GM12878 (cell line): ENCODE data around the gene KCTD16. TPM values are rescaled to one million over a fixed set of nuclear protein-coding genes. Genes with fewer than 3 reads are reported as not detected.

ENCODE experiments used
- ATAC-seq: fragments of 200-7000 bp; cut with Tn5 transposase; 3 replicates; pipeline ENCODE4 v1.9.1; 2020; ENCODE audit warnings: mild to moderate bottlenecking, moderate library complexity
- BruUV-seq: library from RNA; stranded (reverse); fragments of 400-500 nt; replicated peaks from 2 replicates; lab custom pipeline; 2021; lab: Mats Ljungman, UMichigan
- CTCF ChIA-PET: fragments of 300-600 bp; sonication (Branson Sonifier 250); formaldehyde crosslinking; extraction: SDS; loops from one replicate; lab custom pipeline; 2021; ENCODE audit warnings: inconsistent platforms; lab: Yijun Ruan, JAX
- POLR2A ChIA-PET: fragments of 350-600 bp; formaldehyde crosslinking; extraction: SDS; loops from one replicate; lab custom pipeline; 2021; ENCODE audit warnings: inconsistent platforms; lab: Charles Lee
- RAD21 ChIA-PET: fragments of 300-600 bp; sonication (Branson Sonifier 250); formaldehyde crosslinking; loops from one replicate; lab custom pipeline; 2023; ENCODE audit warnings: antibody characterized with exemption; ENCODE audit not compliant: unreplicated experiment; lab: Charles Lee
- SMC1A ChIA-PET: fragments of 300-600 bp; sonication (Branson Sonifier 250); formaldehyde crosslinking; loops from one replicate; lab custom pipeline; 2023; ENCODE audit not compliant: unreplicated experiment, uncharacterized antibody; lab: Charles Lee
- DNase-seq: peaks from one replicate; pipeline ENCODE4 v3.0.0-alpha.2; 2011; ENCODE audit warnings: low read depth, low spot score
- FAIRE-seq: peaks from 3 replicates; lab custom pipeline; 2011; peaks lifted over from hg19 to GRCh38; lab: Jason Lieb, UNC
- H2AFZ ChIP-seq: 2 replicates; pipeline ENCODE4 v1.6.0; 2011; ENCODE audit warnings: low read depth, low read length, control low read depth; ENCODE audit not compliant: control insufficient read depth
- H3K27ac ChIP-seq: 2 replicates; pipeline ENCODE4 v1.5.1; 2011; ENCODE audit warnings: control low read depth; ENCODE audit not compliant: control insufficient read depth, insufficient read depth
- H3K27me3 ChIP-seq, 2 experiments: replicated peaks in 1 of 2; 2 replicates each; pipeline versions ENCODE4 v1.6.0 to v1.6.1; 2011; ENCODE audit warnings: low read length in 1 of 2; ENCODE audit not compliant: control insufficient read depth in 2 of 2, insufficient read depth in 2 of 2
- H3K36me3 ChIP-seq, 2 experiments: 2 replicates each; pipeline ENCODE4 v1.5.1; 2011; ENCODE audit warnings: low read length in 1 of 2; ENCODE audit not compliant: control insufficient read depth in 2 of 2, insufficient read depth in 2 of 2
- H3K4me1 ChIP-seq: 2 replicates; pipeline ENCODE4 v1.6.1; 2011; ENCODE audit warnings: mild to moderate bottlenecking, low read length, moderate library complexity, mixed read lengths; ENCODE audit not compliant: control insufficient read depth, insufficient read depth
- H3K4me2 ChIP-seq: 2 replicates; pipeline ENCODE4 v1.6.0; 2011; ENCODE audit warnings: control low read depth; ENCODE audit not compliant: control insufficient read depth, insufficient read depth
- H3K4me3 ChIP-seq: fragments of 200-600 bp; sonication (generic); 2 replicates; pipeline ENCODE4 v1.5.1; 2016
- H3K79me2 ChIP-seq: 2 replicates; pipeline ENCODE4 v1.6.0; 2011; ENCODE audit warnings: low read length; ENCODE audit not compliant: control insufficient read depth, insufficient read depth
- H3K9ac ChIP-seq: 2 replicates; pipeline ENCODE4 v1.8.0; 2011; ENCODE audit warnings: low read length, control low read depth, mixed read lengths; ENCODE audit not compliant: control insufficient read depth, insufficient read depth
- H3K9me3 ChIP-seq: replicated peaks from 3 replicates; pipeline ENCODE4 v1.5.1; 2011; ENCODE audit warnings: mild to moderate bottlenecking, low read length; ENCODE audit not compliant: control insufficient read depth, insufficient read depth
- H4K20me1 ChIP-seq: 2 replicates; pipeline ENCODE4 v1.6.0; 2011; ENCODE audit not compliant: control insufficient read depth, insufficient read depth
- ATF7 ChIP-seq: fragments of 450-650 bp; IDR thresholded peaks from 2 replicates; pipeline ENCODE4 v1.6.1; 2016; ENCODE audit warnings: low read depth, mild to moderate bottlenecking
- NR2C2 ChIP-seq: IDR thresholded peaks from 2 replicates; pipeline ENCODE4 v1.6.1; 2011; ENCODE audit warnings: borderline replicate concordance, low read depth; ENCODE audit not compliant: control insufficient read depth, insufficient read length
- WGBS: methylation state at CpG from one replicate; pipeline ENCODE4 v1.1.6; 2016; ENCODE audit warnings: low lambda C conversion rate; ENCODE audit not compliant: insufficient replicate concordance, insufficient coverage; ENCODE audit errors: missing lambda C conversion rate; 5-methylcytosine and 5-hydroxymethylcytosine counted together
- in situ Hi-C: fragments of 300-500 bp; cut with MboI; formaldehyde crosslinking; loops from 9 replicates; pipeline ENCODE4 v1.14.3; 2018; ENCODE audit warnings: mixed read lengths
- intact Hi-C: fragments of 100-400 bp; cut with micrococcal nuclease; formaldehyde crosslinking; loops from one replicate; pipeline ENCODE4 v1.14.2; 2022; ENCODE audit not compliant: unreplicated experiment
- polyA plus RNA-seq, 11 experiments: library from polyadenylated mRNA; depleted of rRNA in 4 of 11; unstranded in 6 of 11; stranded (reverse) in 5 of 11; fragments of >200 nt; fragmentation: Nextera tagmentation in 4 of 11; fragmentation: Illumina TruSeq in 1 of 11; extraction: Ambion mirVana in 4 of 11; extraction: Trizol in 1 of 11; gene quantifications; 1 replicate in 1 of 11; 2 replicates in 10 of 11; pipeline versions ENCODE4 v1.2.1 to v1.2.3, GENCODE V29; 2011 to 2016; ENCODE audit warnings: inconsistent platforms in 2 of 11, missing spikeins in 2 of 11, low read depth in 1 of 11
- total RNA-seq, 4 experiments: library from RNA; depleted of rRNA in 3 of 4; stranded (reverse); fragments of >200 nt in 3 of 4; fragmentation: Illumina TruSeq in 1 of 4; extraction: Trizol in 1 of 4; gene quantifications; 2 replicates each; pipeline versions ENCODE4 v1.2.1 to v1.2.3, GENCODE V29; 2013 to 2021
- TF ChIP-seq, protein P1 (sequence below): fragments of 450-650 bp; IDR thresholded peaks from 2 replicates; pipeline ENCODE4 v1.6.1; 2017; ENCODE audit warnings: mild to moderate bottlenecking, low read depth, inconsistent platforms; ENCODE audit not compliant: poor library complexity, severe bottlenecking
- TF ChIP-seq, protein P2 (sequence below): fragments of 450-650 bp; IDR thresholded peaks from 2 replicates; pipeline ENCODE4 v1.6.1; 2016; ENCODE audit warnings: mild to moderate bottlenecking

Gene KCTD16
- total and polyA plus RNA-seq, 10 of the 15 experiments (the other 5 are each of a cell fraction or from before 2014, with no cell fraction given), result 0.03 to 0.10 (median 0.06) TPM; not detected in 3

DNA sequence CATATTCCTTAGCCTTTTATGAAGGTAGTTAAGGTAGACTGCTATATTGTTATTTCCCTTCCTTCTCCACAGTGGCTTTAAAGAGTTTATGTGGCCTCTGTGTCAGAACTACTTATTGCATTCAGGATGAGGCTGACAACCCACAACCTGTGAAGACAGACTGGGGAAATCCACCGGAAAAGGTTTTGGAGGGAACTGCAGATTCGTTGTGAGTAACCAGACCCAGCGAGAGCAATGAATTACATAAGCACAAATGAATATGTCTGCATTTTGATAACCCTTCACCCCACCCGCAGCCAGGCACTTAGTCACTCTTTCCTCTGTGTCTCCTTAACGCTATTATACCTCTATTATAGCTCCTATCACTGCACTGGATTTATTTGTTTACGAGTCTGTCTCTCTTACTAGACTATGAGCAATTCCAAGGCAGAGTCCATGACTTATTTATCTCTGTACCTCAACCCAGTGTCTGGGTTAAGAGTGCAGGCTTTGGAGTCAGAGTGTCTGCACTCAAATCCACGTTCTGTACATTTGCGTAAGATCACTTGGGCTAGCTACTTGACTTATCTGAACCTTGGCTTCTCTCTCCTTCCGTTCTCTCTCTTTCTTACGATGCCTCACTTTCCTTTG lies 19.2 kb downstream of the KCTD16 start (continued):
- TF ChIP-seq, protein P1, sequence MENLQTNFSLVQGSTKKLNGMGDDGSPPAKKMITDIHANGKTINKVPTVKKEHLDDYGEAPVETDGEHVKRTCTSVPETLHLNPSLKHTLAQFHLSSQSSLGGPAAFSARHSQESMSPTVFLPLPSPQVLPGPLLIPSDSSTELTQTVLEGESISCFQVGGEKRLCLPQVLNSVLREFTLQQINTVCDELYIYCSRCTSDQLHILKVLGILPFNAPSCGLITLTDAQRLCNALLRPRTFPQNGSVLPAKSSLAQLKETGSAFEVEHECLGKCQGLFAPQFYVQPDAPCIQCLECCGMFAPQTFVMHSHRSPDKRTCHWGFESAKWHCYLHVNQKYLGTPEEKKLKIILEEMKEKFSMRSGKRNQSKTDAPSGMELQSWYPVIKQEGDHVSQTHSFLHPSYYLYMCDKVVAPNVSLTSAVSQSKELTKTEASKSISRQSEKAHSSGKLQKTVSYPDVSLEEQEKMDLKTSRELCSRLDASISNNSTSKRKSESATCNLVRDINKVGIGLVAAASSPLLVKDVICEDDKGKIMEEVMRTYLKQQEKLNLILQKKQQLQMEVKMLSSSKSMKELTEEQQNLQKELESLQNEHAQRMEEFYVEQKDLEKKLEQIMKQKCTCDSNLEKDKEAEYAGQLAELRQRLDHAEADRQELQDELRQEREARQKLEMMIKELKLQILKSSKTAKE, result peak; percentile 59
- TF ChIP-seq NR2C2, result no peak

DNA sequence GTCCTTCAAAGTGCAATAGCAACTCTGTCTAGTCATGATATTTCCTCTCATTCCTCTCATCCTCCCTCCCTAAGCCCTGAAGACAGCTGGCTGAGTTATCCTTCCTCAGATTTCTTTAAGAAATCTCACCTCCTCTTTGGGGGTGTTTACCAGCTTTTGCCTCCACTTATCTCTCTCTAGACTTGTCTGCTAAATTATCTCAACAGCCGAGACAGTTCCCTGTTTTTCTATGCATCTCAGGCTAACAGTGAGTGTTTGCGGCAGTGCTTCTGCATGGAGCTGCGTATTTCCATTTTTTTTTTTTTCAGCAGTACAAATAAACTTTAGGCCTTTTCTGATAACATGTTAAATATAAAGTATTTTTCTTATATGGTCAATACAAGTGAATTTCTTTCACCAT lies 20.9 kb downstream of the KCTD16 start:
- FAIRE-seq (no peak), DNase-seq (no peak), ATAC-seq (no peak)
- Histone ChIP-seq H3K4me2 (peak overlapping the region; percentile 78), H3K4me3 (no peak overlapping the region), H3K27me3 (no peaks in the 10 kb centered on the region), H3K27ac (peak overlapping the region; percentile 73), H3K36me3 (no peaks in the 10 kb centered on the region), H3K79me2 (no peaks in the 10 kb centered on the region), H3K9ac (no peak overlapping the region; the same call in 1 of the 2 replicates), H3K4me1 (peaks cover 42% of the 10 kb centered on the region), H4K20me1 (no peaks in the 10 kb centered on the region), H3K9me3 (no peaks in the 10 kb centered on the region; the same call in 1 of the 3 replicates), H2AFZ (peak overlapping the region; percentile 93)
- TF ChIP-seq, protein P2, sequence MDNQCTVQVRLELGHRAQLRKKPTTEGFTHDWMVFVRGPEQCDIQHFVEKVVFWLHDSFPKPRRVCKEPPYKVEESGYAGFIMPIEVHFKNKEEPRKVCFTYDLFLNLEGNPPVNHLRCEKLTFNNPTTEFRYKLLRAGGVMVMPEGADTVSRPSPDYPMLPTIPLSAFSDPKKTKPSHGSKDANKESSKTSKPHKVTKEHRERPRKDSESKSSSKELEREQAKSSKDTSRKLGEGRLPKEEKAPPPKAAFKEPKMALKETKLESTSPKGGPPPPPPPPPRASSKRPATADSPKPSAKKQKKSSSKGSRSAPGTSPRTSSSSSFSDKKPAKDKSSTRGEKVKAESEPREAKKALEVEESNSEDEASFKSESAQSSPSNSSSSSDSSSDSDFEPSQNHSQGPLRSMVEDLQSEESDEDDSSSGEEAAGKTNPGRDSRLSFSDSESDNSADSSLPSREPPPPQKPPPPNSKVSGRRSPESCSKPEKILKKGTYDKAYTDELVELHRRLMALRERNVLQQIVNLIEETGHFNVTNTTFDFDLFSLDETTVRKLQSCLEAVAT, result peak; percentile 88
- TF ChIP-seq ATF7, result no peak
- RAD21 ChIA-PET, result interaction anchor here (0.6 to 4.4 kb wide), 15 partner anchors 11 to 1271 kb away, joined by 3 to 34 read pairs (median 3); partner anchors contain the start of genes KCTD16 and YIPF5
- 91% methylated on average over 3 of the region's 3 CpGs for WGBS
- no TSS peak for BruUV-seq
- SMC1A ChIA-PET, result interaction anchor here (0.6 to 4.5 kb wide), 23 partner anchors 8 to 1334 kb away, joined by 3 to 37 read pairs (median 3); partner anchors contain the start of genes KCTD16 and YIPF5
- intact Hi-C loops (loop anchor here (5.0 kb wide), 2 partner anchors 214 to 1269 kb away; no protein-coding TSS in a partner anchor), in situ Hi-C loops (no loop called here)
- CTCF ChIA-PET, result interaction anchor here (0.6 to 3.7 kb wide), 31 partner anchors 10 to 1535 kb away, joined by 3 to 36 read pairs (median 4); partner anchors contain the start of genes KCTD16 and YIPF5
- POLR2A ChIA-PET, result no interaction called here
